HEK293 (cell line): ENCODE measurements around the gene FXYD4.

Source experiments
- CTCF ChIA-PET: fragments of 350-600 bp; formaldehyde crosslinking; extraction: SDS; loops from one replicate; lab custom pipeline; 2021; ENCODE audit warnings: antibody characterized with exemption; lab: Yijun Ruan, JAX
- POLR2A ChIA-PET: fragments of 300-600 bp; formaldehyde crosslinking; extraction: SDS; loops from one replicate; lab custom pipeline; 2020; ENCODE audit warnings: antibody characterized with exemption, inconsistent platforms; lab: Yijun Ruan, JAX
- H3K27ac ChIP-seq: fragments of 200-500 bp; sonication (Bioruptor generic); 2 replicates; pipeline ENCODE4 v1.5.1; 2014; ENCODE audit warnings: low read depth, low read length, control low read depth, inconsistent platforms; ENCODE audit errors: extremely low read depth
- H3K36me3 ChIP-seq, 2 experiments: fragments of 200-500 bp in 1 of 2; sonication (Bioruptor generic) in 1 of 2; 1 replicate in 1 of 2; 2 replicates in 1 of 2; pipeline ENCODE4 v1.5.1; 2014 to 2017; ENCODE audit warnings: inconsistent platforms in 2 of 2, low read length in 2 of 2; ENCODE audit not compliant: control insufficient read depth in 2 of 2, insufficient read depth in 1 of 2
- H3K4me1 ChIP-seq: fragments of 200-500 bp; sonication (Bioruptor generic); 2 replicates; pipeline ENCODE4 v1.5.1; 2014; ENCODE audit warnings: mild to moderate bottlenecking, low read length, inconsistent platforms; ENCODE audit not compliant: control insufficient read depth, insufficient read depth
- H3K4me3 ChIP-seq: 2 replicates; pipeline ENCODE4 v1.5.1; 2011; ENCODE audit warnings: low read depth, mild to moderate bottlenecking, control low read depth, low read length, moderate library complexity
- H3K9me3 ChIP-seq: fragments of 200-500 bp; sonication (Bioruptor generic); 2 replicates; pipeline ENCODE4 v1.5.1; 2014; ENCODE audit warnings: low read depth, low read length, inconsistent platforms; ENCODE audit not compliant: control insufficient read depth, insufficient read depth
- BCL11A ChIP-seq: fragments of 450-650 bp; formaldehyde crosslinking; IDR thresholded peaks from 2 replicates; pipeline ENCODE4 v1.5.1; 2016; ENCODE audit warnings: low read depth, missing biosample characterization, missing genetic modification characterization
- ELK4 ChIP-seq: IDR thresholded peaks from 2 replicates; pipeline ENCODE4 v1.6.1; 2011; ENCODE audit warnings: mild to moderate bottlenecking, low read depth, low read length, borderline replicate concordance
- GLI4 ChIP-seq: fragments of 450-650 bp; formaldehyde crosslinking; IDR thresholded peaks from 2 replicates; pipeline ENCODE4 v1.5.1; 2016; ENCODE audit warnings: missing biosample characterization, missing genetic modification characterization
- HOXC10 ChIP-seq: sonication (generic); formaldehyde crosslinking; IDR thresholded peaks from 2 replicates; pipeline ENCODE4 v1.8.1; 2023; ENCODE audit warnings: mild to moderate bottlenecking, missing genetic modification reagents
- KLF17 ChIP-seq: fragments of 450-650 bp; formaldehyde crosslinking; IDR thresholded peaks from 2 replicates; pipeline ENCODE4 v1.5.1; 2016; ENCODE audit warnings: missing biosample characterization, missing genetic modification characterization
- OVOL3 ChIP-seq: fragments of 450-650 bp; formaldehyde crosslinking; IDR thresholded peaks from 2 replicates; pipeline ENCODE4 v1.5.1; 2016; ENCODE audit warnings: missing biosample characterization, missing genetic modification characterization
- ZFP37 ChIP-seq: fragments of 450-650 bp; formaldehyde crosslinking; IDR thresholded peaks from 2 replicates; pipeline ENCODE4 v1.5.1; 2016; ENCODE audit warnings: missing biosample characterization, missing genetic modification characterization
- ZIC2 ChIP-seq: fragments of 450-650 bp; formaldehyde crosslinking; IDR thresholded peaks from 2 replicates; pipeline ENCODE4 v1.5.1; 2016; ENCODE audit warnings: missing biosample characterization, missing genetic modification characterization
- ZNF280D ChIP-seq: fragments of 450-650 bp; formaldehyde crosslinking; IDR thresholded peaks from 2 replicates; pipeline ENCODE4 v1.5.1; 2016; ENCODE audit warnings: missing biosample characterization, missing genetic modification characterization
- ZNF292 ChIP-seq: fragments of 450-650 bp; formaldehyde crosslinking; IDR thresholded peaks from 2 replicates; pipeline ENCODE4 v1.5.1; 2016; ENCODE audit warnings: low read depth, missing biosample characterization, missing genetic modification characterization, borderline replicate concordance
- ZNF488 ChIP-seq: fragments of 450-650 bp; formaldehyde crosslinking; IDR thresholded peaks from 2 replicates; pipeline ENCODE4 v1.5.1; 2016; ENCODE audit warnings: missing biosample characterization, missing genetic modification characterization
- ZNF518A ChIP-seq: fragments of 450-650 bp; formaldehyde crosslinking; conservative IDR thresholded peaks from 2 replicates; pipeline ENCODE4 v1.5.1; 2016; ENCODE audit warnings: low read depth, missing biosample characterization, missing genetic modification characterization
- ZNF555 ChIP-seq: fragments of 450-650 bp; formaldehyde crosslinking; conservative IDR thresholded peaks from 2 replicates; pipeline ENCODE4 v1.5.1; 2017; ENCODE audit warnings: missing biosample characterization, mild to moderate bottlenecking, missing genetic modification characterization, inconsistent platforms
- ZNF560 ChIP-seq: fragments of 450-650 bp; formaldehyde crosslinking; IDR thresholded peaks from 2 replicates; pipeline ENCODE4 v1.5.1; 2017; ENCODE audit warnings: missing biosample characterization, missing genetic modification characterization, borderline replicate concordance

The FXYD4 gene

GRCh38 chr10:43340101-43340500 lies 31.3 kb upstream of the FXYD4 start:
- no peak overlapping the region for H3K27ac ChIP-seq
- no peaks in the 10 kb centered on the region for H3K36me3 ChIP-seq
- ChIA-PET CTCF (interaction anchor here (0.6 kb wide), 1 partner anchor 41 kb away, joined by 3 read pairs; no protein-coding TSS in a partner anchor), POLR2A (no interaction called here)
- H3K4me1 ChIP-seq = no peaks in the 10 kb centered on the region
- H3K9me3 ChIP-seq = no peaks in the 10 kb centered on the region
- H3K4me3 ChIP-seq = no peak overlapping the region
- TF ChIP-seq ZNF280D (tag by site-specific recombination) (no peak), OVOL3 (tag by site-specific recombination) (no peak), ZNF560 (tag by site-specific recombination) (no peak), ZNF518A (tag by site-specific recombination) (no peak), ELK4 (no peak), GLI4 (tag by site-specific recombination) (no peak), ZNF488 (tag by site-specific recombination) (no peak), ZFP37 (tag by site-specific recombination) (no peak), HOXC10 (no peak)

- TF ChIP-seq BCL11A (tag by site-specific recombination) = no peak
- 0 out of 2 replicates have a peak, but pooled peaks have one; percentile 33 for TF ChIP-seq KLF17
- TF ChIP-seq ZNF292 (tag by site-specific recombination) = no peak
- TF ChIP-seq ZNF555 (tag by site-specific recombination) = no peak
- TF ChIP-seq ZIC2 (tag by site-specific recombination) = 0 out of 2 replicates have a peak, but pooled peaks have one; percentile 7
- H3K36me3 ChIP-seq = no peaks in the 10 kb centered on the region
- H3K27ac ChIP-seq = no peak overlapping the region
- no peak overlapping the region for H3K4me3 ChIP-seq
- no peaks in the 10 kb centered on the region for H3K4me1 ChIP-seq
- H3K9me3 ChIP-seq = no peaks in the 10 kb centered on the region
- POLR2A ChIA-PET = no interaction called here
- CTCF ChIA-PET = interaction anchor here (0.6 kb wide), 1 partner anchor 40 kb away, joined by 3 read pairs; no protein-coding TSS in a partner anchor
Measured at GRCh38 chr10:43340619-43341018, 30.8 kb upstream of the FXYD4 start.
